ENCODE data around the gene UCP3.

Gene UCP3

GRCh38 chr11:73956876-73957653 lies 51.8 kb downstream of the UCP3 start:
- H3K4me3 ChIP-seq (ENCODE audit: control insufficient read depth, low read depth, low read length), result no peak overlapping the region
- no peak for TF ChIP-seq CTCF (conservative IDR thresholded peaks at IDR 0.05; ENCODE audit: control insufficient read depth, insufficient read depth, low read depth, low read length)
- no peak for DNase-seq (ENCODE audit: low read depth)

- H3K4me3 ChIP-seq (ENCODE audit: control insufficient read depth, low read depth, low read length), result no peak overlapping the region
- no peak for DNase-seq (ENCODE audit: low read depth)
- no peak for TF ChIP-seq CTCF (conservative IDR thresholded peaks at IDR 0.05; ENCODE audit: control insufficient read depth, insufficient read depth, low read depth, low read length)
These were observed 57.1 kb downstream of the UCP3 start for GRCh38 chr11:73951797-73952196.

GRCh38 chr11:73950869-73951710 lies 57.8 kb downstream of the UCP3 start, which contains the start of gene DNAJB13:
DNAJB13 (plus strand) TSS chr11:73951026; CDS start chr11:73951070, 44 bp downstream.
- no peak within 1 kb of the TSS for H3K4me3 ChIP-seq (ENCODE audit: control insufficient read depth, low read depth, low read length)
- DNase-seq (ENCODE audit: low read depth), result peak; percentile 44
- no peak for TF ChIP-seq CTCF (conservative IDR thresholded peaks at IDR 0.05; ENCODE audit: control insufficient read depth, insufficient read depth, low read depth, low read length)
